Upper lobe of left lung (tissue), 4 donors: Measurements from ENCODE around the gene GIMAP8.
"Not testable (repeated sequence)": the region's sequence is repeated elsewhere in the genome, so short reads cannot be mapped to it uniquely, and the experiment has no call there.

Source experiments
- CTCF ChIP-seq, 6 experiments: fragments of 450-650 bp in 4 of 6; fragments of 200-600 bp in 2 of 6; sonication (generic) in 2 of 6; IDR thresholded peaks; one replicate each; pipeline ENCODE4 v1.5.1; 2016 to 2019; ENCODE audit warnings: antibody characterized with exemption in 6 of 6
- EP300 ChIP-seq, 4 donors: sonication (generic); formaldehyde crosslinking; IDR thresholded peaks; one replicate each; pipeline ENCODE4 v1.5.1; 2017; ENCODE audit warnings: antibody characterized with exemption in 4 of 4, control low read depth in 2 of 4
- POLR2A ChIP-seq, 4 donors: fragments of 450-650 bp; IDR thresholded peaks; one replicate each; pipeline ENCODE4 v1.5.1; 2016 to 2017; ENCODE audit warnings: antibody characterized with exemption in 4 of 4, mild to moderate bottlenecking in 2 of 4

- not testable (repeated sequence) for TF ChIP-seq CTCF, POLR2A, EP300 (IDR thresholded peaks at IDR 0.05)
Measured at GRCh38 chr7:150493442-150493841, 43.0 kb downstream of the GIMAP8 start.
